ENCODE results near the gene PAEP.

PAEP gene

GRCh38 chr9:135567311-135567710 lies 5.8 kb downstream of the PAEP start:
- TF ChIP-seq REST (IDR thresholded peaks at IDR 0.05; ENCODE audit: insufficient read depth in 1 of 2, low read depth in 2 of 2, low read length in 2 of 2): no peak
- TF ChIP-seq FOXP2 (optimal IDR thresholded peaks at IDR 0.05; ENCODE audit: borderline replicate concordance, extremely low read depth, extremely low read length, insufficient read depth): no peak
- no peak for TF ChIP-seq SIN3A (IDR thresholded peaks at IDR 0.05; ENCODE audit: borderline replicate concordance, insufficient read depth, low read length)
- no peak for TF ChIP-seq TAF1 (IDR thresholded peaks at IDR 0.05; ENCODE audit: borderline replicate concordance, insufficient read depth, low read length)

GRCh38 chr9:135568026-135568425 lies 6.5 kb downstream of the PAEP start:
- TF ChIP-seq POLR2AphosphoS5 (IDR thresholded peaks at IDR 0.05; ENCODE audit: low read depth, low read length): no peak
- TF ChIP-seq TAF1 (IDR thresholded peaks at IDR 0.05; ENCODE audit: borderline replicate concordance, insufficient read depth, low read length): no peak

GRCh38 chr9:135570456-135570855 lies 8.9 kb downstream of the PAEP start:
- TF ChIP-seq REST (IDR thresholded peaks at IDR 0.05; ENCODE audit: insufficient read depth in 1 of 2, low read depth in 2 of 2, low read length in 2 of 2): no peak
- TF ChIP-seq TAF1 (IDR thresholded peaks at IDR 0.05; ENCODE audit: borderline replicate concordance, insufficient read depth, low read length): no peak
- TF ChIP-seq SIN3A (IDR thresholded peaks at IDR 0.05; ENCODE audit: borderline replicate concordance, insufficient read depth, low read length): no peak
- no peak for TF ChIP-seq POLR2AphosphoS5 (IDR thresholded peaks at IDR 0.05; ENCODE audit: low read depth, low read length)
- no peak for TF ChIP-seq FOXP2 (optimal IDR thresholded peaks at IDR 0.05; ENCODE audit: borderline replicate concordance, extremely low read depth, extremely low read length, insufficient read depth)

GRCh38 chr9:135572233-135572632 lies 10.7 kb downstream of the PAEP start:
- TF ChIP-seq POLR2AphosphoS5 (IDR thresholded peaks at IDR 0.05; ENCODE audit: low read depth, low read length) (no peak), SIN3A (IDR thresholded peaks at IDR 0.05; ENCODE audit: borderline replicate concordance, insufficient read depth, low read length) (no peak), REST (IDR thresholded peaks at IDR 0.05; ENCODE audit: insufficient read depth in 1 of 2, low read depth in 2 of 2, low read length in 2 of 2) (no peak)

GRCh38 chr9:135573124-135573523 lies 11.6 kb downstream of the PAEP start:
- no peak for TF ChIP-seq REST (IDR thresholded peaks at IDR 0.05; ENCODE audit: insufficient read depth in 1 of 2, low read depth in 2 of 2, low read length in 2 of 2)
- no peak for TF ChIP-seq TAF1 (IDR thresholded peaks at IDR 0.05; ENCODE audit: borderline replicate concordance, insufficient read depth, low read length)
- TF ChIP-seq POLR2AphosphoS5 (IDR thresholded peaks at IDR 0.05; ENCODE audit: low read depth, low read length): no peak

- TF ChIP-seq SIN3A (IDR thresholded peaks at IDR 0.05; ENCODE audit: borderline replicate concordance, insufficient read depth, low read length): no peak
Observed at GRCh38 chr9:135574331-135574730, 12.8 kb downstream of the PAEP start.
